ENCODE results near the gene KEL. TPM values are rescaled to one million over a fixed set of nuclear protein-coding genes. Genes with fewer than 3 reads are reported as not detected.

KEL gene
- total RNA-seq, 4 donors from 2014 or later, result 0.37 TPM; not detected in 3

GRCh38 chr7:142925413-142925812 lies 36.8 kb downstream of the KEL start:
- DNase-seq, result no peak
- WGBS, 2 donors (ENCODE audit: low coverage in 1 of 2), result 75% methylated on average over 12 of the region's 12 CpGs; no CpG with 5 or more reads in 1 of the 2 donors
- TF ChIP-seq POLR2A (IDR thresholded peaks at IDR 0.05) (no peak), POLR2AphosphoS5 (IDR thresholded peaks at IDR 0.05) (no peak), EP300 (IDR thresholded peaks at IDR 0.05; ENCODE audit: low read depth) (no peak)
- TF ChIP-seq, protein P1, sequence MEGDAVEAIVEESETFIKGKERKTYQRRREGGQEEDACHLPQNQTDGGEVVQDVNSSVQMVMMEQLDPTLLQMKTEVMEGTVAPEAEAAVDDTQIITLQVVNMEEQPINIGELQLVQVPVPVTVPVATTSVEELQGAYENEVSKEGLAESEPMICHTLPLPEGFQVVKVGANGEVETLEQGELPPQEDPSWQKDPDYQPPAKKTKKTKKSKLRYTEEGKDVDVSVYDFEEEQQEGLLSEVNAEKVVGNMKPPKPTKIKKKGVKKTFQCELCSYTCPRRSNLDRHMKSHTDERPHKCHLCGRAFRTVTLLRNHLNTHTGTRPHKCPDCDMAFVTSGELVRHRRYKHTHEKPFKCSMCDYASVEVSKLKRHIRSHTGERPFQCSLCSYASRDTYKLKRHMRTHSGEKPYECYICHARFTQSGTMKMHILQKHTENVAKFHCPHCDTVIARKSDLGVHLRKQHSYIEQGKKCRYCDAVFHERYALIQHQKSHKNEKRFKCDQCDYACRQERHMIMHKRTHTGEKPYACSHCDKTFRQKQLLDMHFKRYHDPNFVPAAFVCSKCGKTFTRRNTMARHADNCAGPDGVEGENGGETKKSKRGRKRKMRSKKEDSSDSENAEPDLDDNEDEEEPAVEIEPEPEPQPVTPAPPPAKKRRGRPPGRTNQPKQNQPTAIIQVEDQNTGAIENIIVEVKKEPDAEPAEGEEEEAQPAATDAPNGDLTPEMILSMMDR (IDR thresholded peaks at IDR 0.05), result no peak

DNA sequence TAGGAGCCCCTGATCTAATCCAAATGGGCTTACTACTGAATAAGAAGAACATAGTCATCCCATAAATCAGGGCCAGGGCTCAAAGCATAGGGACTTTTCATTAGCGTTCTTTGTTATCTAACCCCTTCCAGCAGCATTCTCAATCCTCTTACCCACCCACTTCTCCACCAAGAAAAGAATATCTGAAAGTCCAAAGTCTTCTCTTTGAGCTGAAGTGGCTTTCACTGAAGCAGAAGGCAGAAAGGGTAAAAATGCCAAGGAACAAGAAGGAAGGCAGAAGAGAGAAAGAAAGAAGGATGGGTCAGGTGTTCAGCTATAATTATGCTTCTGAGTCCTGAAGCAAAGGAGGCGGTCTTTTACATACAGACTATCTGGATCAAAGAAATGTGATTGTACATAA lies 38.8 kb downstream of the KEL start:
- intact Hi-C loops (cut with DNase I; ENCODE audit: low total_unique reads), result no loop called here
- Histone ChIP-seq H3K4me1 (no peaks in the 10 kb centered on the region), H3K27me3 (no peaks in the 10 kb centered on the region), H3K27ac (no peak overlapping the region), H3K4me3 (no peak overlapping the region), H3K9me3 (no peaks in the 10 kb centered on the region), H3K36me3 (no peaks in the 10 kb centered on the region)
- in situ Hi-C loops (cut with MboI; ENCODE audit: low pct_ligation_motif_present in 1 of 4, low pct_unique_long_range_greater_than_20kb in 1 of 4, low sequenced_read_pairs in 3 of 4), result no loop called here
- TF ChIP-seq POLR2AphosphoS5 (IDR thresholded peaks at IDR 0.05) (no peak), EP300 (IDR thresholded peaks at IDR 0.05; ENCODE audit: low read depth) (no peak), POLR2A (IDR thresholded peaks at IDR 0.05) (no peak)
- TF ChIP-seq, protein P1 (IDR thresholded peaks at IDR 0.05), result no peak
- DNase-seq, result no peak
- 46 to 63% methylated on average over 1 to 2 of the region's 2 CpGs for WGBS, 2 donors (ENCODE audit: low coverage in 1 of 2)

More at GRCh38 chr7:142925413-142925812, 36.8 kb downstream of the KEL start:
- intact Hi-C loops (cut with DNase I; ENCODE audit: low total_unique reads) (no loop called here), in situ Hi-C loops (cut with MboI; ENCODE audit: low pct_ligation_motif_present in 1 of 4, low pct_unique_long_range_greater_than_20kb in 1 of 4, low sequenced_read_pairs in 3 of 4) (no loop called here)
- Histone ChIP-seq H3K27me3 (no peaks in the 10 kb centered on the region), H3K4me1 (no peaks in the 10 kb centered on the region), H3K27ac (no peak overlapping the region), H3K36me3 (no peaks in the 10 kb centered on the region), H3K4me3 (no peak overlapping the region), H3K9me3 (no peaks in the 10 kb centered on the region)

DNA sequence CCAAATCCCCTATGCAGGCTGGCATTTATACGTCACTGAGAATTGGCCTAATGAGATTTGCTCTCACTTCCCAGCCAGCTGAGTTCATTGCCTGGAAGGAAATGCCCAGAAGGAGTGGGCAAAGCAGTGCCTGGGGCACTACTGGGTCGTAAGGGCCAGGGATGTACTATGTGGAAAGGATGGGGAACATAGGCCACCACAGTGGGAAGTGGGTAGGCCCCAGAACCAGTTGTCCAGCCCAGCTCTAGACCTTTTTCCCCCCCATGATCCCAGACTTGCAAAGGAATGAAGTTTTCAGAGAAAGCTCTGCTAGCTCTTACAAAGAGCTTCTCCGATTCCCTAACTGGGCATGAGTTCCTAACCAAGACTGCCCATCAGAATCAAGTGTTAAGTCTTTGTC lies 42.5 kb downstream of the KEL start:
- no peaks in the 10 kb centered on the region for H3K9me3 ChIP-seq
- no peak overlapping the region for H3K4me3 ChIP-seq
- no peaks in the 10 kb centered on the region for H3K4me1 ChIP-seq
- in situ Hi-C loops (cut with MboI; ENCODE audit: low pct_ligation_motif_present in 1 of 4, low pct_unique_long_range_greater_than_20kb in 1 of 4, low sequenced_read_pairs in 3 of 4), result no loop called here
- intact Hi-C loops (cut with DNase I; ENCODE audit: low total_unique reads), result no loop called here
- no peak overlapping the region for H3K27ac ChIP-seq
- TF ChIP-seq POLR2A (IDR thresholded peaks at IDR 0.05) (no peak), POLR2AphosphoS5 (IDR thresholded peaks at IDR 0.05) (no peak), EP300 (IDR thresholded peaks at IDR 0.05; ENCODE audit: low read depth) (no peak)
- TF ChIP-seq, protein P1 (IDR thresholded peaks at IDR 0.05), result no peak
- DNase-seq, result no peak
- H3K36me3 ChIP-seq, result no peaks in the 10 kb centered on the region
- WGBS, 2 donors (ENCODE audit: low coverage in 1 of 2), result 90 to 92% methylated on average over 2 to 3 of the region's 3 CpGs
- peaks cover 6% of the 10 kb centered on the region for H3K27me3 ChIP-seq

GRCh38 chr7:142918901-142919300 lies 43.3 kb downstream of the KEL start:
- in situ Hi-C loops (cut with MboI; ENCODE audit: low pct_ligation_motif_present in 1 of 4, low pct_unique_long_range_greater_than_20kb in 1 of 4, low sequenced_read_pairs in 3 of 4) (no loop called here), intact Hi-C loops (cut with DNase I; ENCODE audit: low total_unique reads) (no loop called here)
- H3K4me3 ChIP-seq, result no peak overlapping the region
- no peaks in the 10 kb centered on the region for H3K36me3 ChIP-seq
- DNase-seq, result no peak
- H3K9me3 ChIP-seq, result no peaks in the 10 kb centered on the region
- WGBS, 2 donors (ENCODE audit: low coverage in 1 of 2), result 73% methylated on average over 2 of the region's 2 CpGs; no CpG with 5 or more reads in 1 of the 2 donors
- H3K4me1 ChIP-seq, result no peaks in the 10 kb centered on the region
- peaks cover 6% of the 10 kb centered on the region for H3K27me3 ChIP-seq
- no peak overlapping the region for H3K27ac ChIP-seq
- TF ChIP-seq EP300 (IDR thresholded peaks at IDR 0.05; ENCODE audit: low read depth) (no peak), POLR2AphosphoS5 (IDR thresholded peaks at IDR 0.05) (no peak), POLR2A (IDR thresholded peaks at IDR 0.05) (no peak)
- TF ChIP-seq, protein P1 (IDR thresholded peaks at IDR 0.05), result no peak

All from transverse colon (tissue), 4 donors.